ENCODE data around the gene BCL11A. TPM values are rescaled to one million over a fixed set of nuclear protein-coding genes. Genes with fewer than 3 reads are reported as not detected.
A peak's percentile ranks its signal among the peaks of the same experiment; 100 is the strongest.

Gene BCL11A
- total and polyA plus RNA-seq, 12 donors, result 3.2 to 38.5 (median 22.7) TPM

- intact Hi-C loops (cut with DNase I), result no loop called here
- 72 to 79% methylated on average over 4 of the region's 4 CpGs for WGBS, 2 donors
- ATAC-seq, result no peak
- no peak for TF ChIP-seq CTCF (IDR thresholded peaks at IDR 0.05)
- H3K9me3 ChIP-seq, result peaks cover 0 to 6% (median 0%) of the 10 kb centered on the region in 11 donors
- H3K4me1 ChIP-seq, result peaks cover 0 to 30% (median 7%) of the 10 kb centered on the region in 9 donors
- H3K36me3 ChIP-seq, result no peaks in the 10 kb centered on the region
- no peak overlapping the region for H3K4me3 ChIP-seq
- DNase-seq, result no peak
- no peaks in the 10 kb centered on the region for H3K27me3 ChIP-seq
- no peak overlapping the region for H3K27ac ChIP-seq
Observed at GRCh38 chr2:60490848-60491247, 62.6 kb downstream of the BCL11A start.

DNA sequence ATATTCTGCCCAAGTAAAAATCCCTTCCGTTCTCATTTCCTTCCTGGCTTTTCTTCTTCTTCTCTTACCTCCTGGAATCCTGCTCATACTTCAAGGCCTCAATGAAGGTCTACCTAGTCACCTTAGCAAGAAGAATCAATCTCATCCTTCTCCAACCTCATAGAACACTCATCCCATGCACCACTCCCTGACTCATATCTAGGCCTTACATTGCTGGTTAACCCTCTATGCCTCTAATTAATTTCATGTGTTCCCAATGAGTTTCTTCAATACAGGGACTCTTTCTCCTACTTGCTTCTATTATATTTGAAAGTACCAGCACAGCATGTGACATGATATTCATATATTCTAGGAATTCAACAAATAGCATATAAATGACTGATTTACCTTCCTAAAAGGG lies 63.0 kb downstream of the BCL11A start:
- intact Hi-C loops (cut with DNase I), result no loop called here
- Histone ChIP-seq H3K36me3 (no peaks in the 10 kb centered on the region), H3K27ac (no peak overlapping the region), H3K4me1 (peaks cover 0 to 30% (median 10%) of the 10 kb centered on the region in 9 donors), H3K27me3 (no peaks in the 10 kb centered on the region), H3K9me3 (peaks cover 0 to 6% (median 0%) of the 10 kb centered on the region in 11 donors), H3K4me3 (no peak overlapping the region)
- WGBS, 2 donors, result 76 to 88% methylated on average over 1 of the region's 1 CpG
- no peak for TF ChIP-seq CTCF (IDR thresholded peaks at IDR 0.05)
- ATAC-seq (no peak), DNase-seq (no peak)

GRCh38 chr2:60489289-60489688 lies 64.2 kb downstream of the BCL11A start:
- peak in 6 of 8 donors; percentile 46 to 66 (median 54) for ATAC-seq
- H3K27ac ChIP-seq, result peak overlapping the region; percentile 0 to 66 (median 40)
- intact Hi-C loops (cut with DNase I), result loop anchor here in 3 of 10 donors (5.0 to 10.0 kb wide), 3 partner anchors 43 to 58 kb away; no protein-coding TSS in a partner anchor

DNA sequence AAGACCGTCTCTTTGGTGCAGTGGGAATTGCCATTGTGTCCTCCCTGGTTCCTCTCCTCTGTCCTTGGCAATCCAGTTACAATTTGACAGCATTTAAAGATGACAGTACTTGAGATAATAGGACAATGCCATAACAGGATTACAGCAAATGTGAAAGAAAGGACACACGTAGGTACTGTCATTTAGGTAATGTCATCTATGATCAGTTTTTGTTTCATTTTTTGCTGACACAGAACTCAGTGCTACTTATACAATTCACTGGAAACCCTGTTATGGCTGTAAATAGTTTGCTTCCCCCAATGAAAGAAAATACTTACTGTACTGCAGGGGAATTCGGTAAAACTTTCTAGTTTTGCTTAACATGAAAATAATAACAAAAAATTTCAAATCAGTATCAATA lies 65.2 kb downstream of the BCL11A start:
- H3K9me3 ChIP-seq, result peaks cover 0 to 6% (median 0%) of the 10 kb centered on the region in 11 donors
- ATAC-seq (no peak), DNase-seq (no peak)
- peak overlapping the region in 2 of 10 donors; percentile 17 to 64 for H3K27ac ChIP-seq
- whole genome bisulfite sequencing, 2 donors, result 74 to 75% methylated on average over 3 of the region's 3 CpGs
- no peaks in the 10 kb centered on the region for H3K27me3 ChIP-seq
- no peaks in the 10 kb centered on the region for H3K36me3 ChIP-seq
- no peak overlapping the region for H3K4me3 ChIP-seq
- TF ChIP-seq CTCF (IDR thresholded peaks at IDR 0.05), result no peak
- intact Hi-C loops (cut with DNase I), result loop anchor here in 3 of 10 donors (5.0 to 10.0 kb wide), 3 partner anchors 44 to 59 kb away; no protein-coding TSS in a partner anchor
- peaks cover 10 to 52% (median 21%) of the 10 kb centered on the region in 9 donors for H3K4me1 ChIP-seq

More at GRCh38 chr2:60489289-60489688, 64.2 kb downstream of the BCL11A start:
- WGBS, 2 donors, result 32 to 36% methylated on average over 4 of the region's 4 CpGs
- no peak for TF ChIP-seq CTCF (IDR thresholded peaks at IDR 0.05)
- Histone ChIP-seq H3K36me3 (no peaks in the 10 kb centered on the region), H3K4me3 (no peak overlapping the region), H3K4me1 (peaks cover 1 to 42% (median 11%) of the 10 kb centered on the region in 9 donors), H3K9me3 (peaks cover 0 to 6% (median 0%) of the 10 kb centered on the region in 11 donors), H3K27me3 (no peaks in the 10 kb centered on the region)
- peak; percentile 47 to 59 for DNase-seq

Measured in heart right ventricle (tissue), 16 donors.